HepG2 (cell line): Measurements from ENCODE around the gene PDPK1. TPM values are rescaled to one million over a fixed set of nuclear protein-coding genes. Genes with fewer than 3 reads are reported as not detected.

Experiments used
- CHCHD3 ChIP-seq: sonication (generic); formaldehyde crosslinking; IDR thresholded peaks from 2 replicates; pipeline ENCODE4 v1.8.0; 2022; ENCODE audit warnings: mild to moderate bottlenecking, missing genetic modification reagents, moderate library complexity
- GATAD1 ChIP-seq: IDR thresholded peaks from 2 replicates; pipeline ENCODE4 v1.6.1; 2016; ENCODE audit warnings: missing genetic modification reagents, missing compliant biosample characterization
- JARID2 ChIP-seq: sonication (generic); formaldehyde crosslinking; IDR thresholded peaks from 2 replicates; pipeline ENCODE4 v1.8.1; 2023; ENCODE audit warnings: missing genetic modification reagents, inconsistent platforms; ENCODE audit not compliant: insufficient replicate concordance
- KAT2B ChIP-seq: fragments of 150-350 bp; IDR thresholded peaks from 2 replicates; pipeline ENCODE4 v1.6.1; 2014; ENCODE audit warnings: low read depth, low read length, borderline replicate concordance
- KDM4B ChIP-seq: sonication (generic); formaldehyde crosslinking; IDR thresholded peaks from 2 replicates; pipeline ENCODE4 v1.4.0; 2020; ENCODE audit warnings: missing genetic modification reagents
- MED8 ChIP-seq: sonication (generic); formaldehyde crosslinking; IDR thresholded peaks from 2 replicates; pipeline ENCODE4 v1.8.1; 2023; ENCODE audit warnings: mild to moderate bottlenecking, missing genetic modification reagents; ENCODE audit not compliant: insufficient replicate concordance
- MIXL1 ChIP-seq: IDR thresholded peaks from 2 replicates; pipeline ENCODE4 v1.6.1; 2016
- MTF2 ChIP-seq: sonication (generic); formaldehyde crosslinking; IDR thresholded peaks from 2 replicates; pipeline ENCODE4 v1.5.0; 2020; ENCODE audit warnings: missing genetic modification reagents, borderline replicate concordance
- MYPOP ChIP-seq: sonication (generic); formaldehyde crosslinking; IDR thresholded peaks from 2 replicates; pipeline ENCODE4 v1.8.1; 2023; ENCODE audit warnings: mild to moderate bottlenecking, moderate library complexity, missing genetic modification reagents
- NFAT5 ChIP-seq: sonication (generic); formaldehyde crosslinking; IDR thresholded peaks from 2 replicates; pipeline ENCODE4 v1.4.0; 2020; ENCODE audit warnings: missing genetic modification reagents
- NR2F1 ChIP-seq, 2 experiments: fragments of 450-650 bp in 1 of 2; formaldehyde crosslinking in 1 of 2; IDR thresholded peaks; 2 replicates each; pipeline versions ENCODE4 v1.5.0 to v1.6.1; 2016 to 2020; ENCODE audit warnings: mild to moderate bottlenecking in 1 of 2, missing compliant biosample characterization in 1 of 2, missing genetic modification reagents in 1 of 2, moderate library complexity in 1 of 2
- SMC3 ChIP-seq: IDR thresholded peaks from 2 replicates; pipeline ENCODE4 v1.6.1; 2011; ENCODE audit warnings: low read length, improper control_type of control experiment
- STAG1 ChIP-seq: sonication (generic); formaldehyde crosslinking; IDR thresholded peaks from 2 replicates; pipeline ENCODE4 v1.4.0; 2020; ENCODE audit warnings: missing genetic modification reagents
- TRAFD1 ChIP-seq: sonication (generic); formaldehyde crosslinking; IDR thresholded peaks from 2 replicates; pipeline ENCODE4 v1.5.1; 2020; ENCODE audit warnings: missing genetic modification reagents, mild to moderate bottlenecking, borderline replicate concordance
- ZBTB21 ChIP-seq: sonication (generic); formaldehyde crosslinking; IDR thresholded peaks from 2 replicates; pipeline ENCODE4 v1.4.0; 2020; ENCODE audit warnings: missing genetic modification reagents
- ZNF124 ChIP-seq: sonication (generic); formaldehyde crosslinking; IDR thresholded peaks from 2 replicates; pipeline ENCODE4 v1.4.0; 2020; ENCODE audit warnings: missing genetic modification reagents
- ZNF577 ChIP-seq: sonication (generic); formaldehyde crosslinking; IDR thresholded peaks from 2 replicates; pipeline ENCODE4 v1.4.0; 2020; ENCODE audit warnings: mild to moderate bottlenecking, low read depth, missing genetic modification reagents, borderline replicate concordance
- ZNF672 ChIP-seq: sonication (generic); formaldehyde crosslinking; IDR thresholded peaks from 2 replicates; pipeline ENCODE4 v1.8.1; 2022; ENCODE audit warnings: missing genetic modification reagents
- ZNF761 ChIP-seq: sonication (generic); formaldehyde crosslinking; conservative IDR thresholded peaks from 2 replicates; pipeline ENCODE4 v1.4.0; 2020; ENCODE audit warnings: mild to moderate bottlenecking, missing genetic modification reagents
- polyA plus RNA-seq, 8 experiments: library from polyadenylated mRNA; depleted of rRNA in 3 of 8; stranded (reverse) in 7 of 8; unstranded in 1 of 8; fragments of >200 nt; fragmentation: Illumina TruSeq in 4 of 8; extraction: Trizol in 4 of 8; gene quantifications; 2 replicates each; pipeline versions ENCODE4 v1.2.1 to v1.2.3, GENCODE V29; 2011 to 2016; ENCODE audit warnings: low read depth in 4 of 8, missing spikeins in 1 of 8, mixed read lengths in 1 of 8; ENCODE audit not compliant: insufficient read depth in 1 of 8
- total RNA-seq, 5 experiments: library from RNA; depleted of rRNA; stranded (reverse); fragments of >200 nt; fragmentation: Illumina TruSeq; extraction: Trizol; gene quantifications; 2 replicates each; pipeline ENCODE4 v1.2.3, GENCODE V29; 2016; ENCODE audit warnings: low read depth in 1 of 5

Gene PDPK1
- total and polyA plus RNA-seq, 2 of the 13 experiments (the other 11 are each of a cell fraction or from before 2014, with no cell fraction given): 59.6 to 129 TPM

- TF ChIP-seq NFAT5 (CRISPR knock-in tag) (no peak), CHCHD3 (CRISPR knock-in tag) (no peak), GATAD1 (CRISPR knock-in tag) (peak; percentile 98), STAG1 (CRISPR knock-in tag) (peak; percentile 28; the same call in 1 of the 2 replicates), ZBTB21 (CRISPR knock-in tag) (no peak), KAT2B (no peak), ZNF577 (CRISPR knock-in tag) (peak; percentile 55; the same call in 1 of the 2 replicates), MTF2 (CRISPR knock-in tag) (no peak), SMC3 (no peak), ZNF672 (CRISPR knock-in tag) (no peak), JARID2 (no peak), NR2F1 (CRISPR knock-in tag; IDR thresholded peaks at IDR 0.05) (peak in 1 of 2 experiments; percentile 23; a peak in 2 of 4 replicates), KDM4B (CRISPR knock-in tag) (0 out of 2 replicates have a peak, but pooled peaks have one; percentile 8), ZNF761 (peak; percentile 83; the same call in 1 of the 2 replicates), MYPOP (CRISPR knock-in tag) (peak; percentile 87), MED8 (CRISPR knock-in tag) (peak; percentile 67), ZNF124 (peak; percentile 86; the same call in 1 of the 2 replicates), MIXL1 (CRISPR knock-in tag) (peak; percentile 82), TRAFD1 (CRISPR knock-in tag) (peak; percentile 88; the same call in 1 of the 2 replicates)
These were observed 65.6 kb downstream of the PDPK1 start (continued) for GRCh38 chr16:2603165-2604015.
